DMS79 (cell line): Measurements from ENCODE around the gene PACRG.

Experiments used
- DNase-seq: peaks from one replicate; lab custom pipeline; 2025; lab: John Stamatoyannopoulos, UW

PACRG gene

GRCh38 chr6:163200694-163201093 lies 472.9 kb downstream of the PACRG start:
- DNase-seq, result no peak

DNA sequence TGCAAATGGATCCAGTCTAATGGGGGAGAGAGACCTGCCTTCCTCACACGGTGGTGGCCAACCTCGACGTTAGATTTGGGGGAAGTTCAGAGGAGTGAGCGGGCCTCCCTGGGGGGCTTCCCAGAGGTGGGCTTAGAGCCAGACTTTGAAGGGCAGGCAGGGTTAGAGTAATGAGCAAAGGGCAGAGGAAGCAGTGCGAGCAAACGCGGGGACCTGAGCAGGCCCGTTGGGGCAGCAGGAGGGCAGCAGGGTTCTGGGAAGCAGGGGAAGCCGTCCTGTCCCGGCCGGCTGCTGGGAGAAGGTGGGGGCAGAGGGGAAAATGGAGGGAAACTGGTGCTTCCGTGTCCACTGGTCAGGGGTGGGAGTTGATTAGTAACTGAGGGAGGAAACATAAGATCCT lies 474.1 kb downstream of the PACRG start:
- no peak for DNase-seq

DNA sequence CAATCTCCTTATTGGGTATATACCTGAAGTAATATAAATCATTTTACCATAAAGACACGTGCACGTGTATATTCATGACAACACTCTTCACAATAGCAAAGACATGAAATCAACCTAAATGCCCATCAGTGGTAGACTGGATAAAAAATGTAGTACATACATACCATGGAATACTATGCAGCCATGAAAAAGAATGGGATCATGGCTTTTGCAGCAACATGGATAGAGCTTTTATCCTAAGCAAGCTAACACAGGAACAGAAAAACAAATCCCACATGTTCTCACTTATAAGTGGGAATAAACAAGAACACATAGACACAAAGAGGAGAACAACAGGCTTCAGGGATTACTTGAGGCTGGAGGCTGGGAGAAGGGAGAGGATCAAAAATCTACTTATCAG lies 478.4 kb downstream of the PACRG start:
- no peak for DNase-seq

DNA sequence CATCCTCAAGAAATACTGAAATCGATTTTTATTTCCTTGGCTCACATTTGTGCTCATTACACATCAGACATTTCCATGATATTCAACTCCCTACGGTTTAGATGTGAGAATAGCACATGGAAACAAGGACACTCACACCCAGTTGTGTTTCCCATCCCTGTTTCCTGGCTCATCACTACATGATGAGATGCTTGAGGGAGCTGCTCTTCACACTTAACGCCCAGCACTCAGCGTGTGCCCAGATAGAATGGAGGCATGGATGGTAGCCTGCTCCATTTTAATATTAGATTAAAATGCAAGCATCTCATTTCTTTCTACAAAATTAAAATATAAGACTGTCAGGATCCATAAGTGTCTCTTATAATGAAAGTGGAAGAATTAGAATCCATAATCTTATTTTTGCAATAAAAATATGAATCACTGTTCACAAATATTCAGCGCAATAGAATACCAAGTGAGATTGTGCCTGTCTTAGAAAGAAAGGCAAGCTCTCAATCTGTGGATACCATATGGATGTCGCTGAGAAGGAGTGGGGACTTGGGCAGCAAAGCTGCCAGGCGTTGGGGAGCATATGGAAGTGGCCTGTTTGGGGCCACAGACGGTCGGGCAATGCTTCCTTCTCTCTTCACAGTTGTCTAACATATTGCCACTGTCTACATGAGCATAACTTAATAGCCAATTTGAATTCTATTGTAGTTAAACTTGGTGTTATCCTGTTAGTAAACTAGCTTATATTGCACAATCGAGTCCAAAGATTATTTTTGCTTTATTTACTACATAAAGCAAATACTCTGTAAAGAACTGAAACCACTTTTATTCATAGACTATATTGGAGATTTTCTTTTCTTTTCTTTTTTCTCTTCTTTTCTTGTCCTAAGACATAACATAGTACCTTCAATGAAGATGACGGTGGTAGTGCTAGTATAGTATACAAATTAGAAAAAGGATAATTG lies 479.9 kb downstream of the PACRG start:
- no peak for DNase-seq

DNA sequence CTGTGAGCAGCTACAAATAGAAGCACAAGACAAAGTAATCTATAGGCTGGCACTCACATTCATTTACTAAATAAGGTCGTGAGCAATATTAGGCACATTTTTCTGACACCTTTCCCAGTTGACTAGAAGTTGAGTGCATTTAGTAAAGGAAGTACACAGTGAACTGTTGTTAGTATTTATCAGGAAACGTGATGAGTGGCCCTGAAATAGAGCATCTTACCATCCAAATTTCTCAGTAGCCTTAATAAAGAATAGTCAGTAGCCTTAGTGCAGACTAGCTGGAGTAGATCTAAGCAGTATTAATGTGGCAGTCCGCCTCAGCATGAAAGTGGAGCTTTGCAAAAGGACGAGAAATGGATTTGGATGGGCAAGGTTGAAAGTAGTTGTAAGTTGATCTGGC lies 481.2 kb downstream of the PACRG start:
- DNase-seq, result no peak

GRCh38 chr6:163212123-163212522 lies 484.3 kb downstream of the PACRG start:
- DNase-seq, result no peak

DNA sequence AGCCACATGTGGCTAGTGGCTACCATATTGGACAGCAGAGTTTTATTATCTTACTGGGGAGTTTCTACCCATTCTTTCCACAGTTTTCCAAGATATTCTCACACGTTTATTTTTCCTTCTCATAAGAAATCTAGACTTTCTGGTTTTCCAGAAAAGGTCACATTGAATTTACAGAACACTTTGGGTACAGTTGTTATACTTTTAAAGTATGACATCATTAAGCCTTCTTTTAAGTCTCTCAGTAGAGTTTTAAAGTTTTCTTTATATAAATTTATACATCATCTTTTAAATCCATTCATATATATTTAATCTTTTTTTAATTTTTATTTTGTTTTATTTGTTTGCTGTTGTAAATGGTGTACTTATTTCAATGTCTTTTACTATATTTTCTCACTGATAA lies 486.5 kb downstream of the PACRG start:
- no peak for DNase-seq

DNA sequence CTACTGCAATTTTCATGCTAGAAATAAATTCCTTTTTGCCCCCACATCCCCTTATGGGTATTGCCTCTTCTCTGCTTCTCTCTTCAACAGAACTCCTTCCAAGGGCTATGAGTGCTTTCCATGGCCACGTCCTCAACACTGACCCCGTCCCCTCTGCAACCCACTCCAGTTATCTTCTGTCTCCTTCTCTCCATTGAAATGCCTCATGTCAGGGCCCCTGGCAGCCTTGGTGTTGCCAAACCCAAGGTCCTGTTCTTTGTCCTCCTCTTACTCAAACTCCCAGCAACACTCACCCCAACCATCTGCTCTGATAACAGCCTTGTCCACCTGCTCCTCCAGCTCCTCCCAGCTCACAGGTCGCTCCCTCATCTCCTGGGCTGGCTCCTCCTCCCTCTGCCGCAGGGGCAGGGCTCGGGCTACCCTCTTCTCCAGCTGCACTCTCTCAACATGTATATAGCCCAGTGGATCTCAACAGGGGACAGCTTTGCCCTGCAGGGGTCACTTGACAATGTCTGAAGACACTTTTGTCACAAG lies 490.7 kb downstream of the PACRG start:
- DNase-seq, result no peak

DNA sequence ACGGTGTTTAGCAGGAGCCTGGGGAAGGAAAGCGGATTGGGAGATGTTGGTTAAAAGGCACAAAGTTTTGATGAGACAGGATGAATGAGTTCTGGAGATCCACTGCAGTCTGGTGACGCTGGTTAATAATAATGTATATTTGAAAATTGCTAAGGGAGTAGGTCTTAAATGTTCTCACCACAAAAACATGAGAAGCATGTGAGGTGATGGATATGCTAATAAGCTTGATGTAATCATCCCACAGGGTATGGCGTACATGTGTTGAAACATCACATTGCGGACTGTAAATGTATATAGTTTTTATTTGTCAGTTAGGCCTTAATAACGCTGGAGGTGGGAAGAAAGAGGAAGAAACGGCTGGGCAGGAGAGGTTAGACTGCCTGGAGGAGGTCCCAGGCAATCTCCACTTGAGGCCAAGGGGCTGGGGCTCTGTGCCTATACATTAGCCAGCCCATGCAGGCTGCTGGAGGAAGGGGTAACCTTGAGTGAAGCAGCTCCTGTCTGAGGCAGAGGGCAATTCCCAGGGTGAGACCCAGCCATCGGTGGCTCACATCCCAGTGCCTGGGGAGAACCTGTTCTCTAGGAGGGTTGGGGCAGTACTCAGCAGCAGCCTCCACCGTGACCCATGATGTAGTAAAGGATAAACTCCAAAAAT lies 498.5 kb downstream of the PACRG start:
- no peak for DNase-seq

DNA sequence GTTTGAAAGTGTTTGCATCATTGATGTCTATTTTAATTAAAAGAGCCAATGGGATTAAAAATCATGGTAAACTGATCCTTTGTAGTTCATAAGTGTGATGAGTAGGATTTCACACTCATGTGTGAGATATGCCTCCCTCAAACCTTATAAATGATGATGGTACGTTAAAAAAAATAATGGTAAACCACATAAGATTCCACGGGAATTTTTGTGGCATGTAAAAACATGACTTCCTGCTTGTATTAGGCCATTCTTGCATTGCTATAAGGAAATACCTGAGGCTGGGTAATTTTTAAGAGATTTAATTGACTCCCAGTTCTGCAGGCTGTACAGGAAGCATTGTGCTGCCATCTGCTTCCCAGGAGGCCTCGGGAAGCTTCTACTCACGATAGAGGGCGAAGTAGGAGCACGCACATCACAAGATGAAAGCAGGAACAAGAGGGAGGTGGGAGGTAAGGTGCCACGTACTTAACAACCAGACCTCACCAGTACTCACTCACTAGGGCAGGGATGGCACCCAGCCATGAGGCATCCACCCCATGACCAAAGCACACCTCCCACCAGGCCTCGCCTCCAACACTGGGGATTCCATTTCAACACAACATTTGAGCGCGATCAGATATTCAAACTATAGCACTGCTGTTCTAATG lies 499.2 kb downstream of the PACRG start:
- no peak for DNase-seq

GRCh38 chr6:163228041-163228440 lies 500.3 kb downstream of the PACRG start:
- DNase-seq, result no peak

DNA sequence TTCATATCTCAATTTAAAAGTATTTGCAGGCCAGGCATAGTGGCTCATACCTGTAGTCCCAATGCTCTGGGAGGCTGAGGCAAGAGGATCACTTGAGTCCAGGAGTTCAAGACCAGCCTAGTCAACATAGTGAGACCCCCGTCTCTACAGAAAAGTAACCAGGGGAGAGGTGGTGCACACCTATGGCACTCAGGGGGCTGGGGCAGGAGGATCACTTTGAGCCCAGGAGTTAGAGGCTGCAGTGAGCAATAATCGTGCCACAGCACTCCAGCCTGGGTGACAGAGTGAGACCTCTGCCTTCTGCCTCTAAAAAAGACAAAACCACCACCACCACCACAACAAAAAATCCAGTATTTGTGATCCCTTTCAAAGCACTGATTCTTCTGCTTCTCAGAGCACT lies 501.3 kb downstream of the PACRG start:
- DNase-seq, result no peak

DNA sequence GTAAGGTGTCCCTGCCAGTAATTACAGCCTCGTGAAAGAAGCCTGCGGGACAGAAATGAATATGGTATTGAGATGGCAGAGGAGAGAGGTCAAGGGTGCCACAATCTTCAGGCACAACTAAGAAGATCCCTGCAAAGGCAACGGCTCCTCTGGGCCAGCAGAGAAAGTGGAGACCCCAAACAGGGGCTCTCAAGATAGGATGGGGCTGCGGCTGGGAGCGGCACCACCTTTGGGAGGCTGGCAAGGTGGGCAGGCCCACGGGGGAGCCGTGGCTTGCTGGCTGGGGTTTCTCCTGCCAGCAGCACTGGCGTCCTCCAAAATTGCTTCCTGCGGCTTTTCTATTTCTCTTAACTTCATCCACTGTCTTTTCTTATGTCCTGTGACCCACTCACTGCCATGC lies 503.1 kb downstream of the PACRG start:
- no peak for DNase-seq

GRCh38 chr6:163231356-163232014 lies 503.7 kb downstream of the PACRG start:
- DNase-seq, result no peak

DNA sequence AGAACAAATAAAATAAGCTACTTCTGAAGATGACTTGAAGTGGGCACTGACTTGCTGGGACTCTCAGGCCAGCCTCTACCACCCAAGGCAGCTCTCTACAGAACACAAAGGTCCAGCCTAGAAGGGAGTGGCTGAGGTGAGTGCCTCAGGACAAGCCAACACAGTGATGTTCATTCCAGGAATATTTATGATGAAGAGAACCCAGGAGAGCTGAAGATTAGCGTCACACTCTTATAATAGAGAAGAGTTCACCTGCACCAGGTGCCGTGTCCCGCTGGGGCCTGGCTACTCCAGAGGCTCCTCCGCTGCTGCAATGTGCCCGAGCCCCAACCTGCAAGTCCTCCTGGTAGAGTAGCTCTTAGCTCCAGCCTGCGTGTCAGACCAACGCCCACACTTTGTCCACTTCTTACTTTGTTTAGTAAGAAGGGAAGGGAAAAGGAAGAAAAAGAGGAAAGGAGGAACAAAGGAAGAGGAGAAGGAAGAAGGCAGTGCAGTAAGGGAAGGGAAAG lies 504.3 kb downstream of the PACRG start:
- no peak for DNase-seq

- DNase-seq, result no peak
Observed at GRCh38 chr6:163232649-163233048, 504.9 kb downstream of the PACRG start.

DNA sequence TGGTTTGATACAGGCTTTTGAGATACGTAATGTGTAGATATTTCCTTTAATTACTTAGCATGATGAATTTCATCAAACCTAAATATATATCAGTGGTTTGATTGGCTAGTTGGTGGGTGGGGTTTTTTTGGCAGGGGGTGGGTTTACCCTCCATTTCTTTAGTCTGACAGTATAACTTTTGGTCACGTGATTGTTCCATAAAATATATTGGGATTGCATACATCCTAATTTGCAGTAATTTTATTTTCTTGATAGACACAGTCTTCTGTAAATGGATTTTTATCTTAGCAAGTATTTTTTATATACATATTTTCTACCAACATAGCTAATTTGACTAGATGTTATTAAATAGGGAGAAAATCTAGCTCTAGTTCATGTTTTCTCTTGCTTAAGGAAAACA lies 509.3 kb downstream of the PACRG start:
- no peak for DNase-seq

DNA sequence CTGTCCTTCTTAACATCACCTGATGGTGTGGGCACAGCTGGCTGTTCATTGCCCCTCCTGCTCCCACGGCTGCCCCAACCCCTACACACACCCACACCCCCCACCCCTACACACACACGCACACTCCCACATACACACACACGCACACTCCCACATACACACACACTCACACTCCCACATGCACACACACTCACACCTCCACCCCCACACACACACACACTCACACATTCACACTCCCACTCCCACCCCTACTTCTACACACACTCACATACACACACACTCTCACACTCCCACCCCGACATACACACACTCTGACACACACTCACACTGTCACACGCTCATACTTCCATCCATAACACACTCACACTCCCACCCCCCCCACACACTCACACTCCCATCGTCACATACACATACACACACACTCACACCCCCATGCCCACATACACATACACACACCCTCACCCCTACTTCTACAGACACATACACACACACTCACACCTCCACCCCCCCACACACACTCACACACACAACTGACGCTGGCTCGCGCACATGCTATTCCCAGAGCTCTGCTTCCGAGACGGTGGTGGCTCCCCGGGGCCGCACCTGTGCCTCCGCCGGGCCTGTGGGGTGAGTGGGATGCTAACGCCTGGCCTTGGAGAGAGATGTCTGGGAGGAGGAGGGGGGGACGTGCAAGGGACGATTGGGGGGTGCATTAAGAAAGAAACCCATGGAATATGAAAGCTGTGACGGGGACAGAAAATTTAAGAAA lies 512.0 kb downstream of the PACRG start:
- no peak for DNase-seq

DNA sequence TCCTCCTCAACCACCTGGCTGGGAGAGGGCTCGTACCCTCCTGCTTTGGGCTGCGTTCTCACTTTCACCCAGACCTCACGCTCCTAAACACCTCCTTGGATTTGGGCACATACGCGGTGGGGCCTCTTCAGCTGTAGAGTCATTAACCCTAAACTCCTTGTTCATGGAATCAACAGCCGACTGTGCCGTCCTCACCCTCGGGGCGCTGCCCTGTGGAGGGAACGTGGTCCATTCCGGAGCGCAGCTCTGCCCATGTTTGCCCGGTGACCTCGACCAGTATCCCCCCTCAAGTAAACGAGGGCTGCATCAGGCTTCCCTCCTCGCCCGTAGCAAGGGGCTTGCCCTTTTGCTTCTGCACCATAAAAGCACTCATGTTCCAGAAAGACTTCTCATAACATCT lies 512.8 kb downstream of the PACRG start:
- DNase-seq, result no peak

DNA sequence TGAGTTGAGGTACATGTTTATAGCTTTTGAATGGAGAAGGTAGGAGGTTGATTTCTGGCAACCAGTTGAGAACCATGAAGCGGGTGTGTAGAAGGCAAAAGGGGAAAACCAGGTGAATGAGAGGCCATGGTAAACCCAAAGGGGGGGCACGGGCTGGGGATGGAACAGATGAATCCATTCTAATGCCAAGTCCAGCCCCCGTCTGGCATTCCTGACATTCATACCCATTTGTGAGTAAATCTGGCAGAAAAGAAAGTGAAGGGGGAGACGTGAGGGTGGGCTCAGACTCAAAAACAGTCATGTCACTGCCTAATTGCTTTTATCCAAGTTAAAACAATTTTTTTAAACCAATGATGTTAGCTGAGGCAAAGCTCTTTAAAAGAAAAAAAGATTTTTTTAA lies 513.9 kb downstream of the PACRG start:
- DNase-seq, result no peak

- no peak for DNase-seq
Observed at GRCh38 chr6:163243083-163243482, 515.3 kb downstream of the PACRG start.
